K562 (cell line): ENCODE results near the gene ABCD4. TPM values are rescaled to one million over a fixed set of nuclear protein-coding genes. Genes with fewer than 3 reads are reported as not detected.

Source experiments
- ATAC-seq: fragments of 200-7000 bp; cut with Tn5 transposase; 3 replicates; pipeline ENCODE4 v1.9.1; 2020; ENCODE audit warnings: moderate library complexity
- BruUV-seq: library from RNA; stranded (reverse); fragments of 400-500 nt; replicated peaks from 2 replicates; lab custom pipeline; 2021; lab: Mats Ljungman, UMichigan
- CTCF ChIA-PET: fragments of 300-600 bp; formaldehyde crosslinking; extraction: SDS; loops from one replicate; lab custom pipeline; 2021; ENCODE audit warnings: low intra/inter-chr PET ratio; lab: Yijun Ruan, JAX
- POLR2A ChIA-PET: fragments of 300-600, 350-650 bp; sonication (Branson Sonifier 250); formaldehyde crosslinking; extraction: SDS; loops from one replicate; lab custom pipeline; 2021; ENCODE audit warnings: antibody characterized with exemption, inconsistent platforms; lab: Yijun Ruan, JAX
- DNase-seq, 4 experiments: peaks; one replicate each; pipeline versions ENCODE4 v3.0.0 to v3.0.0-alpha.2; 2011 to 2018; ENCODE audit warnings: low spot score in 3 of 4, mixed read lengths in 3 of 4; ENCODE audit errors: extremely low read depth in 1 of 4
- FAIRE-seq: peaks from 2 replicates; lab custom pipeline; 2011; peaks lifted over from hg19 to GRCh38; lab: Jason Lieb, UNC
- H2AFZ ChIP-seq: 2 replicates; pipeline ENCODE4 v1.6.0; 2011; ENCODE audit warnings: low read depth, low read length, control low read depth, inconsistent platforms
- H3K27ac ChIP-seq: fragments of 200-600 bp; 3 replicates; pipeline ENCODE4 v1.8.0; 2011; ENCODE audit warnings: low read depth, mild to moderate bottlenecking, control low read depth, inconsistent platforms, low read length, moderate library complexity, mixed read lengths; ENCODE audit errors: extremely low read depth
- H3K27me3 ChIP-seq, 2 experiments: fragments of 300-600 bp in 1 of 2; 2 replicates in 1 of 2; 3 replicates in 1 of 2; pipeline versions ENCODE4 v1.6.0 to v1.8.0; 2011; ENCODE audit warnings: inconsistent platforms in 2 of 2, low read length in 2 of 2, mild to moderate bottlenecking in 1 of 2, mixed read lengths in 1 of 2, moderate library complexity in 1 of 2; ENCODE audit not compliant: control insufficient read depth in 2 of 2, insufficient read depth in 2 of 2
- H3K36me3 ChIP-seq: fragments of 300-600 bp; 3 replicates; pipeline ENCODE4 v1.8.0; 2011; ENCODE audit warnings: mild to moderate bottlenecking, low read length, inconsistent platforms; ENCODE audit not compliant: control insufficient read depth, insufficient read depth
- H3K4me1 ChIP-seq, 2 experiments: fragments of 200-600 bp in 1 of 2; replicated peaks in 1 of 2; 2 replicates in 1 of 2; 3 replicates in 1 of 2; pipeline versions ENCODE4 v1.5.1 to v1.8.0; 2011; ENCODE audit warnings: inconsistent platforms in 2 of 2, low read length in 2 of 2, mild to moderate bottlenecking in 1 of 2, mixed read lengths in 1 of 2, moderate library complexity in 1 of 2; ENCODE audit not compliant: control insufficient read depth in 2 of 2, insufficient read depth in 2 of 2
- H3K4me2 ChIP-seq: 2 replicates; pipeline ENCODE4 v1.6.1; 2011; ENCODE audit warnings: low read length, control low read depth, inconsistent platforms, mixed read lengths; ENCODE audit not compliant: insufficient read depth
- H3K4me3 ChIP-seq: fragments of 200-600 bp; sonication (generic), shearing (Covaris generic); 2 replicates; pipeline ENCODE4 v1.5.1; 2016; ENCODE audit warnings: control low read depth, inconsistent platforms
- H3K79me2 ChIP-seq: fragments of 200-600 bp; 3 replicates; pipeline ENCODE4 v1.8.0; 2011; ENCODE audit warnings: low read length, inconsistent platforms; ENCODE audit not compliant: control insufficient read depth, insufficient read depth
- H3K9ac ChIP-seq, 2 experiments: 2 replicates each; pipeline versions ENCODE4 v1.6.0 to v1.6.1; 2011; ENCODE audit warnings: low read depth in 2 of 2, low read length in 2 of 2, control low read depth in 1 of 2, inconsistent platforms in 1 of 2, mild to moderate bottlenecking in 1 of 2, mixed read lengths in 1 of 2; ENCODE audit not compliant: insufficient read depth in 1 of 2
- H3K9me1 ChIP-seq: one replicate; pipeline ENCODE4 v1.6.0; 2011; ENCODE audit warnings: inconsistent platforms, mild to moderate bottlenecking, low read length, moderate library complexity; ENCODE audit not compliant: control insufficient read depth, insufficient read depth
- H3K9me3 ChIP-seq: replicated peaks from 2 replicates; pipeline ENCODE4 v1.5.1; 2011; ENCODE audit warnings: low read depth, low read length, inconsistent platforms; ENCODE audit not compliant: control insufficient read depth, insufficient read depth
- H4K20me1 ChIP-seq: replicated peaks from 2 replicates; pipeline ENCODE4 v1.6.1; 2011; ENCODE audit warnings: low read length, inconsistent platforms, mixed read lengths; ENCODE audit not compliant: control insufficient read depth, insufficient read depth
- AFF1 ChIP-seq, 2 experiments: fragments of 450-650 bp; IDR thresholded peaks; 2 replicates each; pipeline ENCODE4 v1.6.1; 2018; ENCODE audit warnings: mild to moderate bottlenecking in 2 of 2, low read depth in 1 of 2; ENCODE audit not compliant: partially characterized antibody in 2 of 2
- CHCHD3 ChIP-seq: fragments of 250-450 bp; sonication (Bioruptor Pico); IDR thresholded peaks from 2 replicates; pipeline ENCODE4 v2.1.2; 2022; ENCODE audit warnings: mild to moderate bottlenecking
- DLX4 ChIP-seq: fragments of 250-450 bp; sonication (Bioruptor Pico); IDR thresholded peaks from 2 replicates; pipeline ENCODE4 v1.6.1; 2021; ENCODE audit warnings: mild to moderate bottlenecking
- E2F5 ChIP-seq: sonication (generic); formaldehyde crosslinking; IDR thresholded peaks from 2 replicates; pipeline ENCODE4 v1.8.0; 2022; ENCODE audit warnings: mild to moderate bottlenecking, missing genetic modification reagents
- KAT7 ChIP-seq: sonication (generic); formaldehyde crosslinking; IDR thresholded peaks from 2 replicates; pipeline ENCODE4 v1.8.0; 2022; ENCODE audit warnings: missing genetic modification reagents, mild to moderate bottlenecking, borderline replicate concordance
- MTA3 ChIP-seq: fragments of 450-650 bp; formaldehyde crosslinking; IDR thresholded peaks from 2 replicates; pipeline ENCODE4 v1.6.1; 2017; ENCODE audit warnings: mild to moderate bottlenecking, borderline replicate concordance
- NONO ChIP-seq, 2 experiments: fragments of 200-400 bp in 1 of 2; fragments of 450-650 bp in 1 of 2; formaldehyde crosslinking in 1 of 2; IDR thresholded peaks; 2 replicates each; pipeline ENCODE4 v1.6.1; 2017; ENCODE audit warnings: low read depth in 2 of 2, mild to moderate bottlenecking in 2 of 2, moderate library complexity in 2 of 2, low read length in 1 of 2
- PKNOX1 ChIP-seq: fragments of 450-650 bp; IDR thresholded peaks from 2 replicates; pipeline ENCODE4 v1.6.1; 2016
- XRCC4 ChIP-seq: IDR thresholded peaks from one replicate; pipeline ENCODE4 v1.6.1; 2011; ENCODE audit not compliant: insufficient read depth, insufficient read length; ENCODE audit errors: extremely low read depth
- ZBTB12 ChIP-seq: fragments of 250-450 bp; sonication (Bioruptor Pico); IDR thresholded peaks from 2 replicates; pipeline ENCODE4 v1.4.0; 2020
- ZBTB7A ChIP-seq: IDR thresholded peaks from 2 replicates; pipeline ENCODE4 v1.6.1; 2011; ENCODE audit warnings: low read depth, mild to moderate bottlenecking, low read length, moderate library complexity, borderline replicate concordance; ENCODE audit not compliant: control insufficient read depth
- ZNF197 ChIP-seq: fragments of 200-800 bp; sonication (Bioruptor generic); IDR thresholded peaks from 2 replicates; pipeline ENCODE4 v1.6.1; 2016; ENCODE audit warnings: low read depth, missing genetic modification characterization, missing compliant biosample characterization
- WGBS: fragments of 100-300 bp; shearing (Covaris generic); methylation state at CpG from one replicate; pipeline ENCODE4 v1.1.6; 2016; ENCODE audit warnings: low coverage, mixed read lengths; ENCODE audit not compliant: insufficient coverage; ENCODE audit errors: missing lambda C conversion rate; 5-methylcytosine and 5-hydroxymethylcytosine counted together
- in situ Hi-C: fragments of 300-500 bp; cut with MboI; formaldehyde crosslinking; loops from 4 replicates; pipeline ENCODE4 v1.15.0; 2018; ENCODE audit warnings: inconsistent platforms, mixed read lengths
- intact Hi-C: fragments of 100-400 bp; cut with micrococcal nuclease; formaldehyde crosslinking; loops from 2 replicates; pipeline ENCODE4 v1.14.2; 2022
- polyA plus RNA-seq, 8 experiments: library from polyadenylated mRNA; depleted of rRNA in 4 of 8; stranded (reverse) in 5 of 8; unstranded in 3 of 8; fragments of >200 nt; fragmentation: Nextera tagmentation in 2 of 8; fragmentation: Illumina TruSeq in 1 of 8; extraction: Ambion mirVana in 2 of 8; extraction: Trizol in 1 of 8; gene quantifications; 2 replicates each; pipeline versions ENCODE4 v1.2.1 to v1.2.3, GENCODE V29; 2011 to 2014; ENCODE audit warnings: inconsistent platforms in 1 of 8, missing spikeins in 1 of 8
- total RNA-seq, 7 experiments: library from RNA; depleted of rRNA in 6 of 7; stranded (reverse); fragments of >200 nt in 6 of 7; fragmentation: Illumina TruSeq in 2 of 7; extraction: Trizol in 2 of 7; gene quantifications; 2 replicates each; pipeline versions ENCODE4 v1.2.1 to v1.2.3, GENCODE V29; 2011 to 2021; ENCODE audit warnings: low replicate concordance in 1 of 7

ABCD4 gene
- total and polyA plus RNA-seq, 9 of the 15 experiments (the other 6 are each of a cell fraction or from before 2014, with no cell fraction given), result 3.5 to 17.2 (median 12.4) TPM

GRCh38 chr14:74346341-74346740 lies 43.6 kb upstream of the ABCD4 start (continued):
- TF ChIP-seq DLX4 (no peak), KAT7 (CRISPR knock-in tag) (no peak), NONO (IDR thresholded peaks at IDR 0.05; ENCODE audit: low read depth in 2 of 2, low read length in 1 of 2) (no peak), ZBTB12 (no peak)

GRCh38 chr14:74333909-74334308 lies 31.2 kb upstream of the ABCD4 start:
- H3K4me2 ChIP-seq, result no peak overlapping the region
- H3K27ac ChIP-seq, result no peak overlapping the region
- ChIA-PET POLR2A (no interaction called here), CTCF (no interaction called here)
- H3K79me2 ChIP-seq, result no peaks in the 10 kb centered on the region
- in situ Hi-C loops, result no loop called here
- no peaks in the 10 kb centered on the region; a peak in 1 of 5 replicates for H3K4me1 ChIP-seq
- no peak for TF ChIP-seq XRCC4
- TF ChIP-seq AFF1 (IDR thresholded peaks at IDR 0.05; ENCODE audit: low read depth in 1 of 2, partially characterized antibody in 2 of 2), result no peak
- no peak for TF ChIP-seq E2F5 (CRISPR knock-in tag)
- no peak for TF ChIP-seq PKNOX1
- TF ChIP-seq CHCHD3, result no peak
- no peak for TF ChIP-seq ZNF197
- no peak for TF ChIP-seq ZBTB7A
- TF ChIP-seq MTA3, result no peak
- WGBS, result 8% methylated on average over 4 of the region's 4 CpGs
- no peaks in the 10 kb centered on the region for H4K20me1 ChIP-seq
- ATAC-seq (no peak), FAIRE-seq (no peak), DNase-seq (no peak)
- H3K9ac ChIP-seq, result no peak overlapping the region
- BruUV-seq, result no TSS peak
- no peak overlapping the region for H3K4me3 ChIP-seq
- peaks cover 5 to 14% of the 10 kb centered on the region in 2 experiments; a peak in 2 of 5 replicates for H3K27me3 ChIP-seq
- no peaks in the 10 kb centered on the region for H3K36me3 ChIP-seq
- intact Hi-C loops, result no loop called here
- H3K9me1 ChIP-seq, result no peaks in the 10 kb centered on the region
- H2AFZ ChIP-seq, result no peak overlapping the region
- no peaks in the 10 kb centered on the region for H3K9me3 ChIP-seq
